Thymus (tissue), 14 donors: ENCODE measurements around the gene TTC3. TPM values are rescaled to one million over a fixed set of nuclear protein-coding genes. Genes with fewer than 3 reads are reported as not detected.
"Not testable (repeated sequence)": the region's sequence is repeated elsewhere in the genome, so short reads cannot be mapped to it uniquely, and the experiment has no call there.

Source experiments
- DNase-seq, 9 donors: peaks; one replicate each; pipeline ENCODE4 v3.0.0-alpha.2; 2013; ENCODE audit warnings: low spot score in 9 of 9, low read depth in 6 of 9, missing footprints in 1 of 9
- H3K27ac ChIP-seq, 2 donors: one replicate each; pipeline ENCODE4 v1.5.1; 2013; ENCODE audit warnings: control low read depth in 1 of 2, low read depth in 1 of 2, low read length in 1 of 2, mild to moderate bottlenecking in 1 of 2, moderate library complexity in 1 of 2
- H3K27me3 ChIP-seq, 2 donors: one replicate each; pipeline ENCODE4 v1.5.1; 2013; ENCODE audit warnings: low read length in 1 of 2; ENCODE audit not compliant: control insufficient read depth in 2 of 2, insufficient read depth in 1 of 2
- H3K36me3 ChIP-seq, 2 donors: one replicate each; pipeline ENCODE4 v1.5.1; 2013; ENCODE audit warnings: low read length in 1 of 2, mild to moderate bottlenecking in 1 of 2, moderate library complexity in 1 of 2; ENCODE audit not compliant: control insufficient read depth in 2 of 2, insufficient read depth in 2 of 2
- H3K4me1 ChIP-seq, 2 donors: one replicate each; pipeline ENCODE4 v1.5.1; 2013; ENCODE audit warnings: low read length in 2 of 2; ENCODE audit not compliant: control insufficient read depth in 2 of 2, insufficient read depth in 2 of 2
- H3K4me3 ChIP-seq, 2 donors: one replicate each; pipeline ENCODE4 v1.5.1; 2013; ENCODE audit warnings: low read length in 2 of 2, control low read depth in 1 of 2, mild to moderate bottlenecking in 1 of 2
- H3K9me3 ChIP-seq, 2 donors: one replicate each; pipeline ENCODE4 v1.5.1; 2013; ENCODE audit warnings: low read length in 1 of 2, mild to moderate bottlenecking in 1 of 2; ENCODE audit not compliant: control insufficient read depth in 2 of 2, insufficient read depth in 1 of 2
- WGBS: extraction: QIAGEN DNeasy Blood & Tissue Kit; methylation state at CpG from one replicate; pipeline ENCODE4 v1.1.7; 2013; 5-methylcytosine and 5-hydroxymethylcytosine counted together
- long read RNA-seq, 10 donors: transcript quantifications; one replicate each; lab custom pipeline, GENCODE V29; 2026
- polyA plus RNA-seq: library from polyadenylated mRNA; stranded (reverse); fragments of 200-250 nt; gene quantifications from one replicate; pipeline ENCODE4 v1.2.3, GENCODE V29; 2013
- total RNA-seq: library from RNA; stranded (reverse); fragments of 120-200 nt; gene quantifications from one replicate; pipeline ENCODE4 v1.2.4, GENCODE V29; 2013
- donor health status: healthy.

TTC3 gene, protein sequence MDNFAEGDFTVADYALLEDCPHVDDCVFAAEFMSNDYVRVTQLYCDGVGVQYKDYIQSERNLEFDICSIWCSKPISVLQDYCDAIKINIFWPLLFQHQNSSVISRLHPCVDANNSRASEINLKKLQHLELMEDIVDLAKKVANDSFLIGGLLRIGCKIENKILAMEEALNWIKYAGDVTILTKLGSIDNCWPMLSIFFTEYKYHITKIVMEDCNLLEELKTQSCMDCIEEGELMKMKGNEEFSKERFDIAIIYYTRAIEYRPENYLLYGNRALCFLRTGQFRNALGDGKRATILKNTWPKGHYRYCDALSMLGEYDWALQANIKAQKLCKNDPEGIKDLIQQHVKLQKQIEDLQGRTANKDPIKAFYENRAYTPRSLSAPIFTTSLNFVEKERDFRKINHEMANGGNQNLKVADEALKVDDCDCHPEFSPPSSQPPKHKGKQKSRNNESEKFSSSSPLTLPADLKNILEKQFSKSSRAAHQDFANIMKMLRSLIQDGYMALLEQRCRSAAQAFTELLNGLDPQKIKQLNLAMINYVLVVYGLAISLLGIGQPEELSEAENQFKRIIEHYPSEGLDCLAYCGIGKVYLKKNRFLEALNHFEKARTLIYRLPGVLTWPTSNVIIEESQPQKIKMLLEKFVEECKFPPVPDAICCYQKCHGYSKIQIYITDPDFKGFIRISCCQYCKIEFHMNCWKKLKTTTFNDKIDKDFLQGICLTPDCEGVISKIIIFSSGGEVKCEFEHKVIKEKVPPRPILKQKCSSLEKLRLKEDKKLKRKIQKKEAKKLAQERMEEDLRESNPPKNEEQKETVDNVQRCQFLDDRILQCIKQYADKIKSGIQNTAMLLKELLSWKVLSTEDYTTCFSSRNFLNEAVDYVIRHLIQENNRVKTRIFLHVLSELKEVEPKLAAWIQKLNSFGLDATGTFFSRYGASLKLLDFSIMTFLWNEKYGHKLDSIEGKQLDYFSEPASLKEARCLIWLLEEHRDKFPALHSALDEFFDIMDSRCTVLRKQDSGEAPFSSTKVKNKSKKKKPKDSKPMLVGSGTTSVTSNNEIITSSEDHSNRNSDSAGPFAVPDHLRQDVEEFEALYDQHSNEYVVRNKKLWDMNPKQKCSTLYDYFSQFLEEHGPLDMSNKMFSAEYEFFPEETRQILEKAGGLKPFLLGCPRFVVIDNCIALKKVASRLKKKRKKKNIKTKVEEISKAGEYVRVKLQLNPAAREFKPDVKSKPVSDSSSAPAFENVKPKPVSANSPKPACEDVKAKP (N-terminal part only)
- total RNA-seq (80.2 TPM), polyA plus RNA-seq (37.7 TPM)
- long read RNA-seq, donor 1 = 0 reads
- long read RNA-seq, donor 2, partial matches to known transcripts = 60 of 64 reads
- long read RNA-seq, donor 2, other reads (novel, unspliced or antisense) = 0 of 64 reads
- long read RNA-seq, donor 3, partial matches to known transcripts = 0 of 7 reads
- long read RNA-seq, donor 3, other reads (novel, unspliced or antisense) = 0 of 7 reads
- long read RNA-seq, donor 4, partial matches to known transcripts = 8 of 9 reads
- long read RNA-seq, donor 4, other reads (novel, unspliced or antisense) = 0 of 9 reads
- long read RNA-seq, donor 5, partial matches to known transcripts = 28 of 31 reads
- long read RNA-seq, donor 5, other reads (novel, unspliced or antisense) = 0 of 31 reads
- long read RNA-seq, donor 6, partial matches to known transcripts = 0 of 2 reads
- long read RNA-seq, donor 6, other reads (novel, unspliced or antisense) = 0 of 2 reads
- long read RNA-seq, donor 7, partial matches to known transcripts = 0 of 5 reads
- long read RNA-seq, donor 7, other reads (novel, unspliced or antisense) = 0 of 5 reads
- long read RNA-seq, donor 8, partial matches to known transcripts = 0 of 1 reads
- long read RNA-seq, donor 8, other reads (novel, unspliced or antisense) = 0 of 1 reads
- long read RNA-seq, donor 9, partial matches to known transcripts = 7 of 7 reads
- long read RNA-seq, donor 9, other reads (novel, unspliced or antisense) = 0 of 7 reads
- long read RNA-seq, donor 10, partial matches to known transcripts = 0 of 2 reads
- long read RNA-seq, donor 10, other reads (novel, unspliced or antisense) = 0 of 2 reads

DNA sequence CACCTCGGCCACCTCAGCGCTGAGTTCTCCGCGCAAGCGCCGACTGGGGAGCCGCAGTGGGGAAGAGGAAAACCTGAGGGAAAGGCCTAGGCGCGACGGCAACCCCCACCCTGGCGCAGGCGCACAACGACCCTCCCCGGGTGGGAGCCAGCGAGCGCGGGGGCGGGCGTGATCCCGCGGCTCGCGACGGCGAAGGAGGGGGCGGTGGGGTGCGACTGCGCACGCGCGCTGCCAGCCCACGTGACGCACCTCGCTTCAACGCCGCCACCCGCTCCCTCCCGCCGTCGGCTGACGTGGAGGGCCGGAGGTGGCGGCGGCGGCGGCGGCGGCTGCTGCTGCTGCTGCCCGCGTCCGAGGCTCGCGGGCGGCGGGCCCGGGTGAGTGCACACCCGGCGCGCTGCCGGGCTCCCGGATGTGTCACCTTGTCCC, at the start of gene TTC3, which contains the start of gene PIGP:
TTC3 (plus strand) TSS at position 267 of the 429 bp plus-strand sequence. CDS start 14,004 bp downstream, outside the sequence.
PIGP (minus strand) TSS at position 84 of the 429 bp plus-strand sequence. CDS start 556 bp downstream, outside the sequence.
- peak within 1 kb of the TSS; percentile 67 to 83 for H3K4me3 ChIP-seq
- peak within 1 kb of the TSS; percentile 92 to 94 for H3K27ac ChIP-seq
- peak; percentile 78 to 97 (median 93) for DNase-seq
- peaks cover 0 to 4% of the 10 kb centered on the region in 2 donors for H3K36me3 ChIP-seq
- H3K9me3 ChIP-seq = no peaks in the 10 kb centered on the region
- H3K4me1 ChIP-seq = peaks cover 4 to 20% of the 10 kb centered on the region in 2 donors
- H3K27me3 ChIP-seq = no peaks in the 10 kb centered on the region
- under 1% methylated on average over 61 of the region's 61 CpGs for WGBS

DNA sequence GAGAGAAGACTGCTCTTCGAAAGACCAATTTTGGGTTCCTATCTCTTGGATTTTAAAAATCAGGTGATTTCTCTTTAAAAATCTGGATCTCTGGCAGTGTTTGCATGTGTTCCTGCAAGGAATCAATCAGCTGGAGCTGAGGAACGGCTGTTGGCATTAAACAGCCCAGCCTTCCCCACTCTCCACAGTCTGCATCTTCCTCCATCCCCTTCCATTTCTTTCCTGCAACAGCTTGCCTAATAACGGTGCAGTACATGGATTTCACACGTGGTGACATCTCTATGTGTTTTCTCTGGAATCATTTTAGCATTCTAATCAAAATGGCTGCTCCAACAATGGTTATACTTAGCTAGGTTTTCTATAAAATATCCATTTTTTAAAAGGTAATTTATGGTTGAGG, 46.6 kb upstream of the TTC3 start:
- Histone ChIP-seq H3K27me3 (no peaks in the 10 kb centered on the region), H3K4me1 (no peaks in the 10 kb centered on the region), H3K4me3 (no peak overlapping the region), H3K36me3 (no peaks in the 10 kb centered on the region), H3K27ac (no peak overlapping the region), H3K9me3 (no peaks in the 10 kb centered on the region)
- DNase-seq = no peak
- WGBS = 74% methylated on average over 4 of the region's 4 CpGs

GRCh38 chr21:37028570-37028969, 44.5 kb upstream of the TTC3 start:
- Histone ChIP-seq H3K4me3 (no peak overlapping the region), H3K27me3 (no peaks in the 10 kb centered on the region), H3K4me1 (no peaks in the 10 kb centered on the region), H3K9me3 (no peaks in the 10 kb centered on the region), H3K27ac (no peak overlapping the region), H3K36me3 (no peaks in the 10 kb centered on the region)
- WGBS = 95% methylated on average over 4 of the region's 4 CpGs
- DNase-seq = no peak

GRCh38 chr21:37030864-37031263, 42.2 kb upstream of the TTC3 start:
- no peaks in the 10 kb centered on the region for H3K4me1 ChIP-seq
- H3K36me3 ChIP-seq = no peaks in the 10 kb centered on the region
- no peak overlapping the region for H3K27ac ChIP-seq
- no peaks in the 10 kb centered on the region for H3K9me3 ChIP-seq
- WGBS = 99% methylated on average over 4 of the region's 4 CpGs
- H3K27me3 ChIP-seq = no peaks in the 10 kb centered on the region
- no peak for DNase-seq
- H3K4me3 ChIP-seq = no peak overlapping the region

DNA sequence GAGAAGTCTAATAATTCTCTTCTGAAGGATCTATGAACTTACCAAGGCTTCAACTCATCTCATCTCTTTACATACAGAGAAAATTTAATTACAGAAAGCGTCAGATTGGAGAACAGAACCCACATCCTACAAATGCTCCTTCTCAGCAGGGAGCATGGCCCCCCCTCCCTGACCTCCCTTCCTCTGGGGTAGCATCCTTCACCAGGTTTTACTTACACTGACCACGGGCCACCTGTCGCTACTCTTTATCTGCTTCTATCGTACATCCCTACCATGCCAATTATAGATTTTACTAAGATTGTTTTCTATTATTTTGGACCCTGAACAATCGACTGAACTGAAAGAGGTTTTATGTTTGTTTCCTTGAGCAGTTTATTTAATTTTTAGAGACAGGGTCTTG, 40.8 kb upstream of the TTC3 start:
- H3K36me3 ChIP-seq = no peaks in the 10 kb centered on the region
- 71% methylated on average over 5 of the region's 5 CpGs for WGBS

DNA sequence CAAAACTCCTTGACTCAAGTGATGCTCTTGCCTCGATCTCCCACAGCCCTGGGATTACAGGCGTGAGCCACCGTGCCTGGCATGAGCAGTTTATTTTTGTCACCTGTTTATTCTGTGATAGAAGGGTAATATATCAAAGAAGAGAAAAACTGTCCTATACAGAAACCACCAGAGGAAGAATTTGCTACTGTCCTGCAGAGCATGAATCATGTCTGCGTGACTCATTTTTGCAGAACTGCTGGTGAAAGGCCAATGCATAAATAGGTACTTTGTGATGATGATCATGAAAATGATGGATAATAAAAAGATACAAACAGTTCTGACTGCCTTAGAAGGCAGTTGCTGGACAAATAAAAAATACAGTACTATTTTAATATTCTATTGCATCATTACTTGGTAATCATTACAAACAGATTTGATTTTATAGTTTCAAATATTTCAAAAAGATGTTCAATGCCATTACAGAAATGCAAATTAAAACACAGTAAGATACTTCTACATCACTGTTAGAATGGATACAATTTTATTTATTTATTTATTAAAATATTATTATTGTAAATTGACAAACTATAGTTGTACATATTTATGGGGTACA, 40.1 kb upstream of the TTC3 start:
- Histone ChIP-seq H3K27ac (no peak overlapping the region), H3K4me3 (no peak overlapping the region), H3K27me3 (no peaks in the 10 kb centered on the region), H3K36me3 (no peaks in the 10 kb centered on the region), H3K9me3 (no peaks in the 10 kb centered on the region), H3K4me1 (no peaks in the 10 kb centered on the region)
- 86% methylated on average over 4 of the region's 4 CpGs for whole genome bisulfite sequencing
- DNase-seq = no peak

More for the DNA sequence above, 40.8 kb upstream of the TTC3 start:
- Histone ChIP-seq H3K4me3 (no peak overlapping the region), H3K4me1 (no peaks in the 10 kb centered on the region), H3K27me3 (no peaks in the 10 kb centered on the region), H3K27ac (no peak overlapping the region), H3K9me3 (no peaks in the 10 kb centered on the region)
- no peak for DNase-seq

GRCh38 chr21:37034394-37034793, 38.7 kb upstream of the TTC3 start:
- H3K4me3 ChIP-seq, DNase-seq, H3K9me3 ChIP-seq, H3K27ac ChIP-seq, H3K27me3 ChIP-seq, H3K4me1 ChIP-seq, H3K36me3 ChIP-seq: not testable (repeated sequence)
- WGBS = 98% methylated on average over 4 of the region's 4 CpGs
